Keratinocyte (primary cell): Measurements from ENCODE around the gene APOE. TPM values are rescaled to one million over a fixed set of nuclear protein-coding genes. Genes with fewer than 3 reads are reported as not detected.

ENCODE experiments used
- DNase-seq: peaks from one replicate; pipeline ENCODE4 v3.0.0-alpha.2; 2011; ENCODE audit warnings: low read depth, missing footprints, low spot score
- FAIRE-seq: peaks from 2 replicates; lab custom pipeline; 2011; peaks lifted over from hg19 to GRCh38; lab: Jason Lieb, UNC
- H2AFZ ChIP-seq: 2 replicates; pipeline ENCODE4 v1.6.0; 2012; ENCODE audit warnings: low read length, control low read depth, inconsistent platforms; ENCODE audit not compliant: control insufficient read depth
- H3K27ac ChIP-seq: 2 replicates; pipeline ENCODE4 v1.5.1; 2011; ENCODE audit warnings: low read length; ENCODE audit not compliant: control insufficient read depth, insufficient read depth
- H3K27me3 ChIP-seq: 3 replicates; pipeline ENCODE4 v1.6.0; 2011; ENCODE audit warnings: low read length; ENCODE audit not compliant: control insufficient read depth, insufficient read depth; ENCODE audit errors: extremely low read depth
- H3K36me3 ChIP-seq, 2 experiments: 2 replicates in 1 of 2; 3 replicates in 1 of 2; pipeline ENCODE4 v1.5.1; 2011; ENCODE audit warnings: low read length in 2 of 2, mild to moderate bottlenecking in 1 of 2; ENCODE audit not compliant: control insufficient read depth in 2 of 2, insufficient read depth in 2 of 2; ENCODE audit errors: extremely low read depth in 1 of 2
- H3K4me1 ChIP-seq: 3 replicates; pipeline ENCODE4 v1.5.1; 2011; ENCODE audit warnings: low read length; ENCODE audit not compliant: control insufficient read depth, insufficient read depth; ENCODE audit errors: extremely low read depth
- H3K4me2 ChIP-seq: 3 replicates; pipeline ENCODE4 v1.6.0; 2011; ENCODE audit warnings: low read depth, low read length; ENCODE audit not compliant: control insufficient read depth, insufficient read depth; ENCODE audit errors: extremely low read depth
- H3K4me3 ChIP-seq, 3 experiments: fragments of 200-600 bp in 1 of 3; sonication (generic) in 1 of 3; 2 replicates in 2 of 3; 3 replicates in 1 of 3; pipeline ENCODE4 v1.5.1; 2011 to 2016; ENCODE audit warnings: low read length in 3 of 3, mild to moderate bottlenecking in 3 of 3, control low read depth in 2 of 3, inconsistent platforms in 1 of 3, low read depth in 1 of 3, mixed read lengths in 1 of 3, mixed run types in 1 of 3, moderate library complexity in 1 of 3; ENCODE audit not compliant: control insufficient read depth in 2 of 3, insufficient read depth in 2 of 3; ENCODE audit errors: extremely low read depth in 1 of 3
- H3K79me2 ChIP-seq: 2 replicates; pipeline ENCODE4 v1.6.0; 2012; ENCODE audit warnings: low read length; ENCODE audit not compliant: control insufficient read depth, insufficient read depth
- H3K9ac ChIP-seq: 3 replicates; pipeline ENCODE4 v1.6.0; 2011; ENCODE audit warnings: low read length; ENCODE audit not compliant: control insufficient read depth, insufficient read depth; ENCODE audit errors: extremely low read depth
- H3K9me1 ChIP-seq: 3 replicates; pipeline ENCODE4 v1.6.0; 2011; ENCODE audit warnings: low read length; ENCODE audit not compliant: control insufficient read depth, insufficient read depth; ENCODE audit errors: extremely low read depth
- H3K9me3 ChIP-seq: 2 replicates; pipeline ENCODE4 v1.5.1; 2012; ENCODE audit warnings: low read depth, low read length; ENCODE audit not compliant: control insufficient read depth
- H4K20me1 ChIP-seq: 3 replicates; pipeline ENCODE4 v1.6.0; 2011; ENCODE audit warnings: low read length; ENCODE audit not compliant: control insufficient read depth, insufficient read depth; ENCODE audit errors: extremely low read depth
- EZH2 ChIP-seq: IDR thresholded peaks from one replicate; pipeline ENCODE4 v1.6.1; 2012; ENCODE audit warnings: inconsistent platforms, mild to moderate bottlenecking, low read length, moderate library complexity
- dilution Hi-C: fragments of 300-500 bp; cut with MboI; formaldehyde crosslinking; loops from one replicate; pipeline ENCODE4 v1.7.0; 2020; ENCODE audit warnings: low sequenced_read_pairs; ENCODE audit not compliant: extremely low pct_ligation_motif_present
- polyA plus RNA-seq, 5 experiments: library from polyadenylated mRNA; depleted of rRNA in 3 of 5; stranded (reverse) in 3 of 5; stranded (forward) in 1 of 5; unstranded in 1 of 5; fragments of >200 nt; gene quantifications; 1 replicate in 1 of 5; 2 replicates in 3 of 5; 3 replicates in 1 of 5; pipeline versions ENCODE4 v1.2.1 to v1.2.3, GENCODE V29; 2011 to 2012; ENCODE audit warnings: missing spikeins in 2 of 5, low read depth in 1 of 5, low replicate concordance in 1 of 5
- TF ChIP-seq, protein P1 (sequence below), 3 experiments: IDR thresholded peaks in 1 of 3; conservative IDR thresholded peaks in 1 of 3; optimal IDR thresholded peaks in 1 of 3; 2 replicates in 2 of 3; 3 replicates in 1 of 3; pipeline versions ENCODE3 to v1.5.1; 2011; ENCODE audit warnings: low read length in 3 of 3, mild to moderate bottlenecking in 3 of 3, moderate library complexity in 2 of 3, control low read depth in 1 of 3, inconsistent platforms in 1 of 3; ENCODE audit not compliant: insufficient read depth in 2 of 3; ENCODE audit errors: extremely low read depth in 1 of 3

APOE gene
- polyA plus RNA-seq, 1 donor (not counting 4 experiments of a cell fraction or from before 2014, with no cell fraction given) = 30.2 TPM

DNA sequence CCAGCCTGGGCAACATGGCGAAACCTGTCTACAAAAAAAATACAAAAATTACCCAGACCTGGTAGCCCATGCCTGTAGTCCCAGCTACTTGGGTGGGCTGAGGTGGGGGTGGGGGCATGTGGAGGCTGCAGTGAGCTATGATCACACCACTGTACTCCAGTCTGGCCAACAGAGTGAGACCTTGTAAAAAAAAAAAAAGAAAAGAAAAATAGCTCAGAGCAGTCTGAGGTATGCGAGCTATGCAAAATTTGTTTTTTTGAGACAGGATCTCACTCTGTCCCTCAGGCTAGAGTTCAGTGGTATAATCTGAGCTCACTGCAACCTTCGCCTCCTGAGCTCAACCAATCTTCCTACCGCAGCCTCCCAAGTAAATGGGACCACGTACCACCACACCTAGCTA is 21.7 kb upstream of the APOE start:
- H4K20me1 ChIP-seq = no peaks in the 10 kb centered on the region
- peaks cover 12 to 14% of the 10 kb centered on the region in 2 experiments for H3K36me3 ChIP-seq
- no peaks in the 10 kb centered on the region for H3K79me2 ChIP-seq
- DNase-seq = no peak
- H3K9ac ChIP-seq = no peak overlapping the region
- TF ChIP-seq, protein P1, sequence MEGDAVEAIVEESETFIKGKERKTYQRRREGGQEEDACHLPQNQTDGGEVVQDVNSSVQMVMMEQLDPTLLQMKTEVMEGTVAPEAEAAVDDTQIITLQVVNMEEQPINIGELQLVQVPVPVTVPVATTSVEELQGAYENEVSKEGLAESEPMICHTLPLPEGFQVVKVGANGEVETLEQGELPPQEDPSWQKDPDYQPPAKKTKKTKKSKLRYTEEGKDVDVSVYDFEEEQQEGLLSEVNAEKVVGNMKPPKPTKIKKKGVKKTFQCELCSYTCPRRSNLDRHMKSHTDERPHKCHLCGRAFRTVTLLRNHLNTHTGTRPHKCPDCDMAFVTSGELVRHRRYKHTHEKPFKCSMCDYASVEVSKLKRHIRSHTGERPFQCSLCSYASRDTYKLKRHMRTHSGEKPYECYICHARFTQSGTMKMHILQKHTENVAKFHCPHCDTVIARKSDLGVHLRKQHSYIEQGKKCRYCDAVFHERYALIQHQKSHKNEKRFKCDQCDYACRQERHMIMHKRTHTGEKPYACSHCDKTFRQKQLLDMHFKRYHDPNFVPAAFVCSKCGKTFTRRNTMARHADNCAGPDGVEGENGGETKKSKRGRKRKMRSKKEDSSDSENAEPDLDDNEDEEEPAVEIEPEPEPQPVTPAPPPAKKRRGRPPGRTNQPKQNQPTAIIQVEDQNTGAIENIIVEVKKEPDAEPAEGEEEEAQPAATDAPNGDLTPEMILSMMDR (optimal IDR thresholded peaks at IDR 0.05 in 1 of 3, IDR thresholded peaks at IDR 0.05 in 1 of 3, conservative IDR thresholded peaks at IDR 0.05 in 1 of 3; ENCODE audit: extremely low read depth in 1 of 3, insufficient read depth in 2 of 3, low read length in 3 of 3) = no peak
- no peak for TF ChIP-seq EZH2
- H3K9me3 ChIP-seq = no peaks in the 10 kb centered on the region
- no peak overlapping the region for H3K4me3 ChIP-seq
- H2AFZ ChIP-seq = no peak overlapping the region
- H3K27me3 ChIP-seq = no peaks in the 10 kb centered on the region
- H3K4me1 ChIP-seq = no peaks in the 10 kb centered on the region
- H3K27ac ChIP-seq = no peak overlapping the region
- no peak overlapping the region for H3K4me2 ChIP-seq
- H3K9me1 ChIP-seq = no peaks in the 10 kb centered on the region
- no peak for FAIRE-seq
- dilution Hi-C loops = no loop called here

GRCh38 chr19:44884566-44884965 is 21.0 kb upstream of the APOE start:
- Histone ChIP-seq H3K9me1 (no peaks in the 10 kb centered on the region), H3K36me3 (peaks cover 11 to 14% of the 10 kb centered on the region in 2 experiments), H3K4me1 (peaks cover under 1% of the 10 kb centered on the region), H4K20me1 (no peaks in the 10 kb centered on the region), H3K9me3 (no peaks in the 10 kb centered on the region), H3K79me2 (no peaks in the 10 kb centered on the region), H3K9ac (no peak overlapping the region), H3K4me3 (no peak overlapping the region), H3K27me3 (no peaks in the 10 kb centered on the region), H3K4me2 (no peak overlapping the region), H2AFZ (no peak overlapping the region), H3K27ac (no peak overlapping the region)
- DNase-seq (no peak), FAIRE-seq (no peak)
- TF ChIP-seq EZH2 = no peak
- TF ChIP-seq, protein P1 (optimal IDR thresholded peaks at IDR 0.05 in 1 of 3, IDR thresholded peaks at IDR 0.05 in 1 of 3, conservative IDR thresholded peaks at IDR 0.05 in 1 of 3; ENCODE audit: extremely low read depth in 1 of 3, insufficient read depth in 2 of 3, low read length in 3 of 3) = no peak
- dilution Hi-C loops = no loop called here
